Measurements from ENCODE around the gene VSTM2L. TPM values are rescaled to one million over a fixed set of nuclear protein-coding genes. Genes with fewer than 3 reads are reported as not detected.

Gene VSTM2L
- total and polyA plus RNA-seq, 3 donors from 2014 or later, result 7.3 to 74.7 (median 40.2) TPM

- no peak overlapping the region for H3K4me3 ChIP-seq
- no peak for DNase-seq
- no peaks in the 10 kb centered on the region for H3K4me1 ChIP-seq
- intact Hi-C loops (cut with DNase I; ENCODE audit: low total_unique reads), result no loop called here
- no peaks in the 10 kb centered on the region for H3K27me3 ChIP-seq
- no peaks in the 10 kb centered on the region for H3K9me3 ChIP-seq
- no peak for TF ChIP-seq POLR2A (IDR thresholded peaks at IDR 0.05)
- TF ChIP-seq, protein P1, sequence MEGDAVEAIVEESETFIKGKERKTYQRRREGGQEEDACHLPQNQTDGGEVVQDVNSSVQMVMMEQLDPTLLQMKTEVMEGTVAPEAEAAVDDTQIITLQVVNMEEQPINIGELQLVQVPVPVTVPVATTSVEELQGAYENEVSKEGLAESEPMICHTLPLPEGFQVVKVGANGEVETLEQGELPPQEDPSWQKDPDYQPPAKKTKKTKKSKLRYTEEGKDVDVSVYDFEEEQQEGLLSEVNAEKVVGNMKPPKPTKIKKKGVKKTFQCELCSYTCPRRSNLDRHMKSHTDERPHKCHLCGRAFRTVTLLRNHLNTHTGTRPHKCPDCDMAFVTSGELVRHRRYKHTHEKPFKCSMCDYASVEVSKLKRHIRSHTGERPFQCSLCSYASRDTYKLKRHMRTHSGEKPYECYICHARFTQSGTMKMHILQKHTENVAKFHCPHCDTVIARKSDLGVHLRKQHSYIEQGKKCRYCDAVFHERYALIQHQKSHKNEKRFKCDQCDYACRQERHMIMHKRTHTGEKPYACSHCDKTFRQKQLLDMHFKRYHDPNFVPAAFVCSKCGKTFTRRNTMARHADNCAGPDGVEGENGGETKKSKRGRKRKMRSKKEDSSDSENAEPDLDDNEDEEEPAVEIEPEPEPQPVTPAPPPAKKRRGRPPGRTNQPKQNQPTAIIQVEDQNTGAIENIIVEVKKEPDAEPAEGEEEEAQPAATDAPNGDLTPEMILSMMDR (IDR thresholded peaks at IDR 0.05), result no peak
- WGBS, 2 donors, result 70 to 71% methylated on average over 3 to 4 of the region's 4 CpGs
- H3K27ac ChIP-seq, result no peak overlapping the region
- no peaks in the 10 kb centered on the region for H3K36me3 ChIP-seq (ENCODE audit: low read depth, missing control alignments)
Observed at GRCh38 chr20:37929683-37930014, 26.7 kb downstream of the VSTM2L start.

DNA sequence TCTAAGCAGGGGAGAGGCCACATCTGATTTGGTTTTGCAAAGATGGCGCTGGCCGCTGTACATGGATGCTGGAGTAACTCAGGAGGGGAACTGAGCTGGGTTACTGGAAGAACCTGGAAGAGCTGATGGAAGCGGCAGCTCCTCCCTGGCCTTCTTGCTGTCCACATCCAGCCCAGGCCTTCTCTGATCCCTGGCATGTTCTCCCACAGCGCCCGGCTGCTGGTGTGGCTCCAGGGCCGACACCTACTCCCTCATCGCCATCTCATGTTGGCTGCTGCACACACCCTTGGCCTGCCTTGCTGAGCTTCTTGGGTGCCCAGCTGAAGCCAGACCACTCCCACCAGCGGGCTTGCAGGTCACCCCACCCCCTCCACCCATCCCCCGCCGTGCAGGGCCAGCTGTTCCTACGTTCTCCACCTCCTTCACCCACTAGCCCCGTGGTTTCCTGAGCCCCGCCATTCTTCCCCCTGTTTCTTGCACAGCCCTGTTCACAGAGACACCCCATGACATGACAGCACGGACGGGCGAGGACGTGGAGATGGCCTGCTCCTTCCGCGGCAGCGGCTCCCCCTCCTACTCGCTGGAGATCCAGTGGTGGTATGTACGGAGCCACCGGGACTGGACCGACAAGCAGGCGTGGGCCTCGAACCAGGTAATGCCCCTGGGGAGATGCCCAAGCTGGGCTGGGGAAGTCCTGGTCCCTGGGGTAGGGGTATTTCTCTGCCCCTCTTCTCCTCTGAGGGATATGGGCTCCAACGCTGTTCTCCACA is 28.4 kb downstream of the VSTM2L start:
- H3K36me3 ChIP-seq (ENCODE audit: low read depth, missing control alignments), result no peaks in the 10 kb centered on the region
- DNase-seq, result no peak
- H3K4me3 ChIP-seq, result no peak overlapping the region
- TF ChIP-seq, protein P1 (IDR thresholded peaks at IDR 0.05), result no peak
- TF ChIP-seq POLR2A (IDR thresholded peaks at IDR 0.05), result no peak
- H3K27me3 ChIP-seq, result no peaks in the 10 kb centered on the region
- no peaks in the 10 kb centered on the region for H3K9me3 ChIP-seq
- intact Hi-C loops (cut with DNase I; ENCODE audit: low total_unique reads), result no loop called here
- H3K4me1 ChIP-seq, result no peaks in the 10 kb centered on the region
- H3K27ac ChIP-seq, result no peak overlapping the region
- WGBS, 2 donors, result 89 to 93% methylated on average over 25 to 27 of the region's 27 CpGs

DNA sequence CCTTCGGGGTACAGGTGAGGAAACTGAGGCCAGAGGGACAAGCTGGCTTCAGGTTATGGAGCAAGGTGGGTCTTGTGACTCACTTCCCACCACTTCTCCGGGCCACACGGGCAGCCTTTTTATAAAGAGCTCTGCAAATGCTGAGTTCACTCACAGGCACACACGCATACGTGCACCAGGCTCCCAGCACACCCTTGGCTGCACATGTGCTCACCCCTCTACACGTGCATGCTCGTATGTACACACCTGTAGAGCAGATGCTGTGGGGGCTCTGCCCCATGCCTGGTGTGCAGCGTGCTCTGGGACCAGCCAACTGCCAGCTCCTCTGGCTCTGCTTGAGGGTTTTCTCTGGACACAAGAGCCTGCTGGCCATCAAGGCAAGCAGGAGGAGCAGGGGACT is 29.1 kb downstream of the VSTM2L start:
- intact Hi-C loops (cut with DNase I; ENCODE audit: low total_unique reads), result no loop called here
- Histone ChIP-seq H3K36me3 (ENCODE audit: low read depth, missing control alignments) (no peaks in the 10 kb centered on the region), H3K9me3 (no peaks in the 10 kb centered on the region), H3K27ac (no peak overlapping the region), H3K4me3 (no peak overlapping the region), H3K27me3 (no peaks in the 10 kb centered on the region), H3K4me1 (no peaks in the 10 kb centered on the region)
- WGBS, 2 donors, result 92 to 97% methylated on average over 8 of the region's 8 CpGs
- TF ChIP-seq, protein P1 (IDR thresholded peaks at IDR 0.05), result no peak
- TF ChIP-seq POLR2A (IDR thresholded peaks at IDR 0.05), result no peak
- no peak for DNase-seq

DNA sequence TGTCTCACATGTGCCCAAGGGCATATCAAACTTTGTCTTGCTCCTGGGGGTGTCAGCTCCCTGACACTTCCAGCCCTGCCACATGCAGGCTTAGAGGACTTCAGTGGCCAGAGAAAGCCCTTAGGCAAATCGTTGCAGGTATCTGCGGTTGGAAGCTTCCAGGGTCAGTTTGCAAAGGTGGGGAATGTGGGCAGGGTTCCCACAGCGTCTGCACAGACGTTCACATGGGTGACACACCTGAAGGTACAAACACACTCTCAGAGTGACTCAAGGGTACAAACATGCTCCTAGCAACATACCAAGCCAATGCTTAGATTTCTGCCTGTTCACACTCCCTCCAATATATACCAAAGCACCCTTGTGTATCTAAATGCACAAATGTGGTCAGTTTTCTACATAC is 30.0 kb downstream of the VSTM2L start:
- Histone ChIP-seq H3K9me3 (no peaks in the 10 kb centered on the region), H3K27me3 (no peaks in the 10 kb centered on the region), H3K4me3 (no peak overlapping the region), H3K27ac (no peak overlapping the region), H3K36me3 (ENCODE audit: low read depth, missing control alignments) (no peaks in the 10 kb centered on the region), H3K4me1 (no peaks in the 10 kb centered on the region)
- 71 to 76% methylated on average over 4 of the region's 4 CpGs for WGBS, 2 donors
- DNase-seq, result no peak
- intact Hi-C loops (cut with DNase I; ENCODE audit: low total_unique reads), result no loop called here
- TF ChIP-seq, protein P1 (IDR thresholded peaks at IDR 0.05), result no peak
- TF ChIP-seq POLR2A (IDR thresholded peaks at IDR 0.05), result no peak

All from testis (tissue), 3 donors.